Transverse colon (tissue), 4 donors: ENCODE results near the gene CD72. TPM values are rescaled to one million over a fixed set of nuclear protein-coding genes. Genes with fewer than 3 reads are reported as not detected.
"Not testable (repeated sequence)": the region's sequence is repeated elsewhere in the genome, so short reads cannot be mapped to it uniquely, and the experiment has no call there.

ENCODE experiments used
- DNase-seq: peaks from one replicate; pipeline ENCODE4 v3.0.0-alpha.2; 2019
- H3K27ac ChIP-seq, 4 donors: fragments of 200-600 bp; sonication (generic); 2 replicates each; pipeline ENCODE4 v1.5.1; 2016 to 2018; ENCODE audit warnings: inconsistent platforms in 4 of 4
- H3K27me3 ChIP-seq: fragments of 200-600 bp; sonication (generic); 2 replicates; pipeline ENCODE4 v1.5.1; 2017; ENCODE audit warnings: inconsistent platforms
- H3K36me3 ChIP-seq, 4 donors: fragments of 200-600 bp; sonication (generic); 2 replicates each; pipeline ENCODE4 v1.5.1; 2017 to 2019; ENCODE audit warnings: inconsistent platforms in 4 of 4
- H3K4me1 ChIP-seq, 4 donors: fragments of 200-600 bp; sonication (generic); 2 replicates each; pipeline ENCODE4 v1.5.1; 2017 to 2020; ENCODE audit warnings: inconsistent platforms in 4 of 4
- H3K4me3 ChIP-seq, 4 donors: fragments of 200-600 bp; sonication (generic); 1 replicate in 1 of 4; 2 replicates in 3 of 4; pipeline versions ENCODE4 v1.5.1 to v1.6.1; 2017 to 2019; ENCODE audit warnings: inconsistent platforms in 4 of 4
- H3K9me3 ChIP-seq, 2 donors: fragments of 200-600 bp; sonication (generic); 2 replicates each; pipeline ENCODE4 v1.5.1; 2017 to 2019; ENCODE audit warnings: inconsistent platforms in 2 of 2
- CTCF ChIP-seq, 5 experiments: fragments of 200-600 bp in 3 of 5; fragments of 450-650 bp in 2 of 5; sonication (generic) in 3 of 5; IDR thresholded peaks; 1 replicate in 2 of 5; 2 replicates in 3 of 5; pipeline ENCODE4 v1.5.1; 2016 to 2017; ENCODE audit warnings: antibody characterized with exemption in 5 of 5, inconsistent platforms in 3 of 5, mild to moderate bottlenecking in 2 of 5, moderate library complexity in 1 of 5
- EP300 ChIP-seq: sonication (generic); formaldehyde crosslinking; IDR thresholded peaks from one replicate; pipeline ENCODE4 v1.6.1; 2017; ENCODE audit warnings: antibody characterized with exemption, low read depth
- POLR2A ChIP-seq: fragments of 450-650 bp; IDR thresholded peaks from one replicate; pipeline ENCODE4 v1.6.1; 2016; ENCODE audit warnings: antibody characterized with exemption, mild to moderate bottlenecking, moderate library complexity
- POLR2AphosphoS5 ChIP-seq, 3 donors: sonication (generic); formaldehyde crosslinking; IDR thresholded peaks; one replicate each; pipeline ENCODE4 v1.6.1; 2016; ENCODE audit warnings: antibody characterized with exemption in 3 of 3
- WGBS, 2 donors: methylation state at CpG; one replicate each; pipeline ENCODE4 v1.1.5; 2018; ENCODE audit warnings: low coverage in 1 of 2; 5-methylcytosine and 5-hydroxymethylcytosine counted together
- in situ Hi-C, 4 donors: fragments of 200-750 bp; cut with MboI; loops; one replicate each; pipeline versions ENCODE4 v1.15.0 to v1.15.1; 2017; ENCODE audit warnings: low sequenced_read_pairs in 3 of 4, low pct_ligation_motif_present in 1 of 4, low pct_unique_long_range_greater_than_20kb in 1 of 4
- intact Hi-C: fragments of 100-400 bp; cut with DNase I; formaldehyde crosslinking; loops from one replicate; pipeline ENCODE4 v1.15.1; 2023; ENCODE audit warnings: low total_unique reads
- total RNA-seq, 4 donors: library from RNA; depleted of rRNA; stranded (reverse); fragments of >200 nt; gene quantifications; one replicate each; pipeline ENCODE4 v1.1.0, GENCODE V29; 2016

CD72 gene
- total RNA-seq, 4 donors from 2014 or later, result 3.0 to 21.9 (median 10.9) TPM

- no peak overlapping the region for H3K4me3 ChIP-seq
- in situ Hi-C loops (no loop called here), intact Hi-C loops (no loop called here)
- H3K9me3 ChIP-seq, result no peaks in the 10 kb centered on the region
- H3K27ac ChIP-seq, result no peak overlapping the region
- 87 to 100% methylated on average over 1 to 17 of the region's 17 CpGs for WGBS, 2 donors
- peaks cover 3 to 9% (median 8%) of the 10 kb centered on the region in 4 donors for H3K4me1 ChIP-seq
- H3K36me3 ChIP-seq, result no peaks in the 10 kb centered on the region
- no peaks in the 10 kb centered on the region for H3K27me3 ChIP-seq
- no peak for DNase-seq
- no peak for TF ChIP-seq CTCF (IDR thresholded peaks at IDR 0.05)
- no peak for TF ChIP-seq POLR2A
- no peak for TF ChIP-seq POLR2AphosphoS5 (IDR thresholded peaks at IDR 0.05)
These were observed 2.1 kb downstream of the CD72 start for GRCh38 chr9:35615981-35616680.

GRCh38 chr9:35612843-35613242 lies 5.4 kb downstream of the CD72 start:
- intact Hi-C loops, result no loop called here

GRCh38 chr9:35612066-35612465 lies 6.1 kb downstream of the CD72 start:
- WGBS, 2 donors, result 85% methylated on average over 4 of the region's 4 CpGs; no CpG with 5 or more reads in 1 of the 2 donors
- DNase-seq, H3K4me3 ChIP-seq, H3K9me3 ChIP-seq, intact Hi-C loops, H3K27ac ChIP-seq, in situ Hi-C loops, H3K27me3 ChIP-seq, H3K4me1 ChIP-seq: not testable (repeated sequence)
- peaks cover 0 to 14% (median 7%) of the 10 kb centered on the region in 4 donors for H3K36me3 ChIP-seq

More at GRCh38 chr9:35612843-35613242, 5.4 kb downstream of the CD72 start:
- Histone ChIP-seq H3K36me3 (peaks cover 0 to 13% (median 5%) of the 10 kb centered on the region in 4 donors), H3K9me3 (no peaks in the 10 kb centered on the region), H3K4me1 (peaks cover 3 to 8% (median 6%) of the 10 kb centered on the region in 4 donors), H3K27ac (no peak overlapping the region), H3K27me3 (no peaks in the 10 kb centered on the region), H3K4me3 (no peak overlapping the region)
- no peak for TF ChIP-seq POLR2A
- TF ChIP-seq CTCF (IDR thresholded peaks at IDR 0.05), result no peak
- no peak for TF ChIP-seq POLR2AphosphoS5 (IDR thresholded peaks at IDR 0.05)
- no peak for TF ChIP-seq EP300
- 95% methylated on average over 2 of the region's 2 CpGs; no CpG with 5 or more reads in 1 of the 2 donors for WGBS, 2 donors
- DNase-seq, result no peak
- in situ Hi-C loops, result no loop called here

- peak; percentile 45 for DNase-seq
- peaks cover 5 to 11% (median 7%) of the 10 kb centered on the region in 4 donors for H3K4me1 ChIP-seq
- intact Hi-C loops (no loop called here), in situ Hi-C loops (no loop called here)
- 19 to 83% methylated on average over 1 to 8 of the region's 8 CpGs for WGBS, 2 donors
- no peak overlapping the region for H3K27ac ChIP-seq
- H3K9me3 ChIP-seq, result no peaks in the 10 kb centered on the region
- no peak overlapping the region for H3K4me3 ChIP-seq
- no peaks in the 10 kb centered on the region for H3K27me3 ChIP-seq
- TF ChIP-seq CTCF (IDR thresholded peaks at IDR 0.05), result peak; percentile 54 to 68 (median 58)
- no peak for TF ChIP-seq EP300
- no peak for TF ChIP-seq POLR2AphosphoS5 (IDR thresholded peaks at IDR 0.05)
- peaks cover 0 to 14% (median 7%) of the 10 kb centered on the region in 4 donors for H3K36me3 ChIP-seq
These were observed 6.9 kb downstream of the CD72 start for GRCh38 chr9:35611230-35611797.
